K562 (cell line): ENCODE data around the gene TBX1.

ENCODE experiments used
- AFF4 ChIP-seq: sonication (generic); formaldehyde crosslinking; IDR thresholded peaks from 2 replicates; pipeline ENCODE4 v1.8.0; 2023; ENCODE audit warnings: mild to moderate bottlenecking, missing genetic modification reagents
- ELF1 ChIP-seq: fragments of 200-800 bp; sonication (Bioruptor generic); IDR thresholded peaks from 2 replicates; pipeline ENCODE4 v1.6.1; 2016; ENCODE audit warnings: missing genetic modification characterization, missing compliant biosample characterization
- EZH2 ChIP-seq: IDR thresholded peaks from 2 replicates; pipeline ENCODE4 v1.6.1; 2012; ENCODE audit warnings: low read depth, mild to moderate bottlenecking, inconsistent platforms, low read length, borderline replicate concordance
- PKNOX1 ChIP-seq: fragments of 450-650 bp; IDR thresholded peaks from 2 replicates; pipeline ENCODE4 v1.6.1; 2016
- POLR2A ChIP-seq: fragments of 450-650 bp; conservative IDR thresholded peaks from 2 replicates; pipeline ENCODE4 v1.6.1; 2016
- RAD21 ChIP-seq, 2 experiments: fragments of 250-450 bp in 1 of 2; fragments of 450-650 bp in 1 of 2; sonication (Bioruptor Pico) in 1 of 2; formaldehyde crosslinking in 1 of 2; IDR thresholded peaks in 1 of 2; conservative IDR thresholded peaks in 1 of 2; 2 replicates each; pipeline versions ENCODE4 v1.4.0 to v1.8.0; 2020 to 2022; ENCODE audit warnings: mild to moderate bottlenecking in 2 of 2, moderate library complexity in 1 of 2
- ZHX1 ChIP-seq: fragments of 150-350 bp; conservative IDR thresholded peaks from 2 replicates; pipeline ENCODE4 v1.6.1; 2014; ENCODE audit warnings: low read length
- ZNF143 ChIP-seq: sonication (generic); formaldehyde crosslinking; IDR thresholded peaks from 2 replicates; pipeline ENCODE4 v1.9.0; 2022; ENCODE audit warnings: mild to moderate bottlenecking, missing genetic modification reagents
- ZNF23 ChIP-seq: fragments of 250-450 bp; sonication (Bioruptor Pico); IDR thresholded peaks from 2 replicates; pipeline ENCODE4 v1.4.0; 2020; ENCODE audit warnings: mild to moderate bottlenecking

GRCh38 chr22:19763458-19764298, 3.1 kb downstream of the TBX1 start:
- TF ChIP-seq POLR2A: no peak
- TF ChIP-seq ZNF143 (CRISPR knock-in tag): no peak
- no peak for TF ChIP-seq PKNOX1
- TF ChIP-seq ZNF23 (CRISPR knock-in tag): no peak
- no peak for TF ChIP-seq ZHX1
- no peak for TF ChIP-seq AFF4 (CRISPR knock-in tag)
- TF ChIP-seq ELF1: no peak
- no peak for TF ChIP-seq RAD21 (CRISPR knock-in tag; conservative IDR thresholded peaks at IDR 0.05 in 1 of 2, IDR thresholded peaks at IDR 0.05 in 1 of 2)
- no peak for TF ChIP-seq EZH2
